NCI-H2196 treated with DMSO at 0.1 percent for 48 hours (cell line): ENCODE results near the gene DYNC1H1.

Experiments
- DNase-seq: peaks from one replicate; lab custom pipeline; 2025; ENCODE audit not compliant: unreplicated experiment; lab: John Stamatoyannopoulos, UW

The DYNC1H1 gene

DNA sequence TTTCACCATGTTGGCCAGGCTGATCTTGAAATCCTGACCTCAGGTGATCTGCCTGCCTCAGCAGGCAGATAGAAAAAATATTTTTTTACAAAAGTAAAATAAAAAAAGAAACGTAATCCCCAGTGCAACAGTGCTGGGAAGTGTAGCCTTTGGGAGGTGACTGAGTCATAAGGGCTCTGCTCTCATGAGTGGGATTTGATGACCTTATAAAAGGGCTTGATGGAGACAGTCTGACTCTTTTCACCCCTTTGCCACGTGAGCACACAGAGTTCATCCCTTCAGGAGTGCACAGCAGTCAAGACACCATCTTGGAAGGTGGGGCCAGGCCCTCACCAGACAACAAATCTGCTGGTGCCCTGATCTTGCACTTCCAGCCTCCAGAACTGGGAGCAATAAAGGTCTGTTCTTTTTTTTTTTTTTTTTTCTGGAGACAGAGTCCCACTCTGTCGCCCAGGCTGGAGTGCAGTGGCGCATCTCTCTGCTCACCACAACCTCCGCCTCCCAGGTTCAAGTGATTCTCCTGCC lies 24.7 kb upstream of the DYNC1H1 start:
- DNase-seq: no peak

GRCh38 chr14:101944451-101944850 lies 19.9 kb upstream of the DYNC1H1 start:
- DNase-seq: no peak

- DNase-seq: no peak
These were observed 19.2 kb upstream of the DYNC1H1 start for GRCh38 chr14:101945171-101945570.

DNA sequence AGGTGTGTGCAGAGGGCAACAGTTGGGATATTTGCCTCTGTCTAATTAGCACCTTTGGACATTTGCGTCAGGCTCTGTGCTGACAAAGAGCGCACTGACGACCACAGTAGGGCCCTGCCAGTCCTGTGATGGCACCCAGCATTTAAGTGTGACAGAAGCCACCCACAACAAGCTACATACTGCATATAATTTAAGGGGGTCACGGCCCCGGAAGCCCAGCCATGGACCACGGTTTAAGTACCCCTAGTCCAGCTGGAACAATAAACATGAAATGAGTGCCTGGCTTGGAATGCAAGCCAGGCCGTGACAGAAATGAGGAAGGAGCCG lies 16.8 kb upstream of the DYNC1H1 start:
- no peak for DNase-seq

- peak; percentile 86 for DNase-seq
These were observed 16.3 kb upstream of the DYNC1H1 start for GRCh38 chr14:101947904-101948665.

DNA sequence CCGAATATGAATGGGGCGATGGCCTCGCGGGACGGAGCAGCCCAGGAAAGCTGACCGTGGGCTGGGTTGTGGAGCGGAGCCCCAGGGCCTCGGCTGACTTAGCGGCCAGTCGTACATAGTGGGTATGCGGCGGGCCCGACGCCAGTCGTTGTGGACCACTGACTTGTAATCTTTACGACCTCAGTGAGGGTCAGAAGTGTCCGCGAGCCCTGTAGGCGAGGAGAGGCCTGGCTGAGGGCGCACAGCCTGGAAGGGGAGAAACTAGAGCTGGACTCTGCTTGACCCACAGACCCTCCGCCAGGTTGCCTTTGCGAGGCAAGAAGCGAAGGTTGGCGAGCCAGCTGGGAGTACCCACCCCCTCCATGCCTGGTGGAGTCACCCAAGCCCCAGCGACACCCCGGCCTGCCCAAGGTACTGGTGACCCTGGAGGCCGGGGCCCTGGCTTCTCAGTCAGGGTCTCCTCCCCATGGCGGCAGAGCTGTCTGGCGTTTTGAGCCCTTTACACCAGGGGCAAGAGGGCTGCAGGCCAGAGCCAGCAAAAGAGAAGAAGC lies 15.6 kb upstream of the DYNC1H1 start:
- no peak for DNase-seq

GRCh38 chr14:101950100-101950499 lies 14.3 kb upstream of the DYNC1H1 start:
- DNase-seq: no peak

DNA sequence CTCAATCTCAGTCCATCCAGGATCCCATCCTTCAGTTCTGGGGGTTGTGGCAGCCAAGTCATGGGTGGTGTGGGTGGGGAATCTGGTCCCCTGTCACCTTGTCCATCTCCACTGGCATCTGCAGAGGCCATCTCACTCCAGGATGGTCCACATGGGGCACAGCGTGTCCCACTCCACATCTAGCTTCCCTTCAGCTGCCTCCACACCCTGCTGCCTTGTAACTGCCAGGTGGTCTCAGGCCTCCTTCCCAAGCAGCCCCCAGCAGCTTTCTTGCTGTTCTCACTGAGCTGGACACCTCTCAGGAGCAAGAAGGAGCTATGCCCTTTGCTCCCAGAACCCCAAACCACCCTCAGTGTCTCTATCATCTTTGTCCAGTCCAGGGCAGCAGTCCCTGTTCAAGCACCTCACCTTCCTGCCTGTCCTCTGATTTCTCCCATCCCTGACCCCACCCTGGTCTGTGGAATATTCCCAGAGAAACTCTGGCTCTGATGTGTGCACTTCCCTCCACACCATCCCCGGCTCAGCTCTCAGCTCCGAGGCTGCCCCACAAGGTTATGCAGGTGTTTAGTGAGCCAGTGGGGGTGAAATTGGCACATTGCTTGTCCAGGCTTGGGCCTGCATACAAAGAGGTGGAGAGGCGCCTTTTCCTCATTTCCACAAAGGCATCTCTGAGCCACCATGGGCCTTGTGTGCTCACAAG lies 13.7 kb upstream of the DYNC1H1 start:
- no peak for DNase-seq

DNA sequence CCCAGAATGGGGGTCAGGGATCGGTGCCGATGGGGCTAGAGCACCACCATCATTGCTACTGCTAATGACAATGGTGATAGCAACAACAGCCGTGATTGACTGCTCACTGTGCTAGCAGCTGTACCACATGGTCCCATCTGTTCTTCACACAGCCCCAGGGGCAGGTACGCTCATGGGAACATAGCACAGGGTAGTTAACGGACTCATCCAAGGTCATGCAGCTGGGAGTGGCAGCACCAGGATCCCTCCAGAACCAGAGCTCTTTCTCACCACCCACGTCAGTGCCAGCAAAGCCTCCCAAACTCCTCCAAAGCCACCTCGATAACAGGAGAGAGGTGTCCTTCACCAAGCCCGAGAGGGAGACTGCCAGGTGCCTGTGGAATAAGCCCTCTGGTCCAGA lies 11.2 kb upstream of the DYNC1H1 start:
- DNase-seq: no peak

DNA sequence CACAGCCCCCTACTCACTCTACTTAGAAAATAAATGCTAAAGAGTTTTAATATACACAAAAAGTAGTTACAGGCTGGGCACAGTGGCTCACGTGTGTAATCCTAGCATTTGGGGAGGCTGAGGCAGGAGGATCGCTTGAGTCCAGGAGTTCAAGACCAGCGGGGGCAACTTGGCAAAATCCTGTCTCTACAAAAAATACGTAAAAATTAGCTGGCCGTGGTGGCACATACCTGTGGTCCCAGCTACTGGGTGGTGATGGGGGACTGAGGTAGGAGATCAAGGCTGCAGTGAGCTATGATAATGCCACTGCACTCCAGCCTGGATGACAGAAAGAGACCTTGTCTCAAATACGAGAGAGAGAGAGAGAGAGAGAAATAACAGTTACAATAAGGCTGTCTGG lies 9.9 kb upstream of the DYNC1H1 start:
- DNase-seq: no peak

- no peak for DNase-seq
These were observed 8.6 kb upstream of the DYNC1H1 start for GRCh38 chr14:101955695-101956161.

DNA sequence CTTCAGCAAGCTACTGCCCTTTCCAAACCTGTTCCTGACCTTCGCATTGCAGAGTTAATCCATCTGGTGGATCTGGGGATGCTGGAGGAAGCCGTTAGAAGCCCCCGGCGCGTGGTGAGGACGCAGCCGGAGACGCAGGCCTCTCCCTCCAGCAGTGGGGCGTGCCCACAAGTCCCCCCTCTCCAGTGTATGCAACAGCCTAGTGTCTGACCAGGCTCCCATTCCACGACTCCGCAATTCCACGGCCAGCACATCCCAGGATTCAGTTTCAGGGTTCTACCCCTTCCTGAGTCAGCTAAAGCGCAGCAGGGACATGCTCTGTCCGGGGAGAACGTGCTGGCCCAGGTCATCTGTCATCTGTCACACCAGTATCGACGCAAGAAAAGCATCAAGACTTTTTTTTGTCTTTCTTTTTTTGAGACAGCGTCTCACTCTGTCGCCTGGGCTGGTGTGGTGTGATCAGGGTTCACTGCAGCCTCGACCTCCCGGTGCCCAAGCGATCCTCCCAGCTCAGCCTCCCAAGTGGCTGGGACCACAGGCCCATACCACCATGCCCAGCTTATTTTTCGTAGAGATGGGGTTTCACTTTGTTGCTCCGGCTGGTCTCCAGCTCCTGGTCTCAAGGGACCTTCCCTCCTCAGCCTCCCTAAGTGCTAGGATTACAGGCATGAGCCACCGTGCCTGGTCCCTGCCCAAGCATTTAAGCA lies 8.0 kb upstream of the DYNC1H1 start:
- no peak for DNase-seq

GRCh38 chr14:101957406-101958234 lies 6.8 kb upstream of the DYNC1H1 start:
- DNase-seq: no peak

DNA sequence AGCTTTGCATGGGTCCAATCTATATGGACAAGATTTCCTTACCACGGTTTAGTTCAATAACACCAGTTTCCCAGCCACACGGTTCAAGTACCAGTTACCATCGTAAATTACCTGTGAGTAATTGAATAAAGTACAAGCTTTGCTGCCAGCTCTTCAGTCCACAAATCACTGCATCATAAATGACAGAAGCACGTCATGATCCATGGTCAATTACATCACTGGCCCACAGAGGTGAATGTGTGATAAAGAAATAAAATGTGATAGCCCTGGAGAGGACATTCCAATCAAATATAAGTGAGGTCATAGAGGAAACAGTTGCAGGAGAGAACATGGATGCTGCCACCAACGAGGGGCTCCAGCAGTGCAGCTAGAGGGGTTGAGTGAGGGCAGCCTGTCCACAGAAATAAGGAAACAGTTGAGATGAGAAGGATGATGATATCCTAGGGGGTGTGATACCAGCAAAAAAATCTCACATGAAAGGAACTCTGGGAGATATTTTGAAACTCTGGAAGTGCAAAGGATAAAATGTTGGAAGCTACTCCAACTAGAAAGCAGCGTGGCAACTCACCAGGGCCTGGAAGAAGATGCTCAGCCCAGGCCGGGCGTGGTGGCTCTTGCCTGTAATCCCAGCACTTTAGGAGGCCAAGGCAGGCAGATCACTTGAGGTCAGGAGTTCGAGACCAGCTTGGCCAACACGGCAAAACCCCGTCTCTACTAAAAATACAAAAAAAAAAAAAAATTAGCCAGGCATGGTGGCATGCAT lies 5.8 kb upstream of the DYNC1H1 start:
- DNase-seq: no peak

DNA sequence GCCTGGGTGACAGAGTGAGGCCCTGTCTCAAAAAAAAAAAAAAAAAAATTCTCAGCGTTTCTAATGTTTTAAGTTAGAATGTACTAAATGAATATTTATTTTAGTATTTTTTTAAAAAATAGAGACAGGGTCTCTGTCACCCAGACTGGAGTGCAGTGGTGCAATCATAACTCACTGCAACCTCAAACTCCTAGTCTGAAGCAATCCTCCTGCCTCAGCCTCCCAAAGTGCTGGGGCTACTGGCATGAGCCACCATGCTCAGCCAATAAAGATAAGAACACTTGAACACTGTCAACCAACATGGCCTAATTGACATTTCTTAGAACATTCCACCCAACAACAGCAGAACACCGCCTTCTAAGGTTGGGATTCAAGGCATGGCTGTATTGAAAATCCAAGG lies 5.1 kb upstream of the DYNC1H1 start:
- DNase-seq: no peak

- no peak for DNase-seq
These were observed 4.1 kb upstream of the DYNC1H1 start for GRCh38 chr14:101960225-101960624.

DNA sequence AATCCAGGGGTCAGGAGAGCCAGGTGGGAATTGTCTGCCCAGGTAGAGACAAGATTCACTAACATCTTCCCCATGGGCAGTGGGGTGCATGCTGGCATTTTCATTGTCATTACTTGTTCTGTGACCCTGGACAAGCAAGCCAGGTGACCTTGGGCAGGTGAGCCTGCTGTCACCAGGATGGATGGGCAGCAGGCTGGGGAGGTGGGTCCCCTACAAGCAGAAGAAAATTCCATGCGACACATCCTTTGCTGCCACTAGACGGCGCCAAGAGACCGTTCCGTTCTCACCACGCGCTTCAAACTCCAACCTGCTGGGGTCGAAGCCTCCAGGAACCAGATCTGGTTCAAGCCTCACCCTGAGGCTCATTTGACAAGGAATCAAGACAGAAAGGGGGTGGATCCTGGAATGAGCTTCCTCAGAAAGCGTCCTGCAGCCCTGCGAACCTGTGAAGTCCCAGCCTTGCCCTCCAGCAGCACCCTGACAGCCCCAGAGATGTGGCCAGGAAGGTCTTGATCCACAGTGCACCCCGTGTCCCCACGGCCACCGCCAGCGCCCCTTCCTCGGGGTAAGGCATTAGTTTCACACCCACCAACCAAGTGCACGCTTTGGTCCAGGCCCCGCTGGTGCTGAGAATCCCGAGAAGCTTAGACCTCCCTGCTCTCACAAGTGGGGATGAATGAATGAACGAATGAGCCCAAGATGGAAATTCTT lies 3.2 kb upstream of the DYNC1H1 start:
- peak; percentile 37 for DNase-seq

- DNase-seq: no peak
These were observed 2.4 kb upstream of the DYNC1H1 start for GRCh38 chr14:101961746-101962502.

GRCh38 chr14:101962503-101962874 lies 1.9 kb upstream of the DYNC1H1 start:
- peak; percentile 45 for DNase-seq
